Subcutaneous abdominal adipose tissue (tissue), 5 donors: ENCODE data around the gene DNAJC1.
"Not testable (repeated sequence)": the region's sequence is repeated elsewhere in the genome, so short reads cannot be mapped to it uniquely, and the experiment has no call there.

ENCODE experiments used
- H3K27ac ChIP-seq: one replicate; pipeline ENCODE4 v1.7.0; 2013; ENCODE audit warnings: low read depth, mild to moderate bottlenecking, inconsistent platforms, low read length, moderate library complexity
- H3K27me3 ChIP-seq, 5 donors: one replicate each; pipeline ENCODE4 v1.7.0; 2013; ENCODE audit warnings: low read length in 5 of 5, inconsistent platforms in 1 of 5; ENCODE audit not compliant: control insufficient read depth in 5 of 5, insufficient read depth in 4 of 5
- H3K36me3 ChIP-seq, 5 donors: one replicate each; pipeline ENCODE4 v1.7.0; 2013; ENCODE audit warnings: low read length in 5 of 5; ENCODE audit not compliant: control insufficient read depth in 5 of 5, insufficient read depth in 5 of 5
- H3K4me1 ChIP-seq, 5 donors: one replicate each; pipeline ENCODE4 v1.7.0; 2013; ENCODE audit warnings: low read length in 5 of 5, mild to moderate bottlenecking in 3 of 5, moderate library complexity in 1 of 5; ENCODE audit not compliant: control insufficient read depth in 5 of 5, insufficient read depth in 5 of 5
- H3K4me3 ChIP-seq, 5 donors: one replicate each; pipeline ENCODE4 v1.7.0; 2013; ENCODE audit warnings: low read length in 5 of 5, low read depth in 1 of 5
- H3K9ac ChIP-seq, 5 donors: one replicate each; pipeline ENCODE4 v1.7.0; 2013; ENCODE audit warnings: low read length in 5 of 5, mild to moderate bottlenecking in 4 of 5, moderate library complexity in 3 of 5
- H3K9me3 ChIP-seq, 5 donors: one replicate each; pipeline ENCODE4 v1.7.0; 2013; ENCODE audit warnings: low read length in 5 of 5; ENCODE audit not compliant: control insufficient read depth in 5 of 5
- donor health status: healthy.
- donor health status: healthy.
- donor health status: healthy.
- donor health status: healthy.
- donor health status: healthy.

Gene DNAJC1

DNA sequence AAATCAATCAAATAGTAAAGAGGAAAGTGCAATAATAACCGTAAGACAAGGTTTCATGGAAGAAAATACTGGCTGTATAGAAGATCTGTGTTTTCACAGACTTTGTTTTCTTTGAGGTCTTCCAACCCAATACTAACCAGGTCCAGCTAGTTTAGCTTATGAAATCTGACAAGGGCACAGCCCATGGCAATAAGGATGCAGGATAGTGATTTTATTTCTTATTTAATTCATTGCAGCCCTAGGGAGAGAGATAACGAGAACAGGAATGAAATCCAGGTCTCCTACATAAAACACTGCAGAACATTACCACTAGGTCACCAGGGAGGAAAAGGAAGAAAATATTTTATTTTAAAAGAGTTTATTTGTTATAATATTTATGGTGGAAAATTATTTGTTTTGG lies 145.1 kb downstream of the DNAJC1 start:
- Histone ChIP-seq H3K9ac (no peak overlapping the region), H3K9me3 (no peaks in the 10 kb centered on the region), H3K4me3 (no peak overlapping the region), H3K36me3 (no peaks in the 10 kb centered on the region), H3K4me1 (no peaks in the 10 kb centered on the region), H3K27ac (no peak overlapping the region), H3K27me3 (no peaks in the 10 kb centered on the region)

DNA sequence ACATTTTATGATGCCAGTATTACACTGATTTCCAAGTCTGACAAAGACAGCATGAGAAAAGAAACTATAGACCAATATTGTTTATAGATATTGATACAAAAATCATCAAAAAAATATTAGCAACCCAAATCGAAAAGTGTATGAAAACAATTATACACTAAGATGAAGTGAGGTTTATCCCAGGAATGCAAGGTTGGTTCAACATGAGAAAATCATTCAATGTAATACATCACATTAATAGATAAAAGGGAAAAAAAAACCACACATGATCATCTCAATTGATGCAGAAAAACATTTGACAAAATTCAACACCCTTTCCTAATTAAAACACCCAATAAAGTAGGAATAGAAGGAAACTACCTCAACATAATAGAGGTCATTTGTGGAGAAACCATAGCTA lies 153.9 kb downstream of the DNAJC1 start:
- Histone ChIP-seq H3K9me3 (peaks cover 6 to 18% (median 7%) of the 10 kb centered on the region in 5 donors), H3K4me3 (peak overlapping the region in 1 of 5 donors; percentile 4), H3K36me3 (peaks cover 0 to 21% (median 0%) of the 10 kb centered on the region in 5 donors), H3K27ac (no peak overlapping the region), H3K4me1 (no peaks in the 10 kb centered on the region), H3K9ac (no peak overlapping the region), H3K27me3 (no peaks in the 10 kb centered on the region)

DNA sequence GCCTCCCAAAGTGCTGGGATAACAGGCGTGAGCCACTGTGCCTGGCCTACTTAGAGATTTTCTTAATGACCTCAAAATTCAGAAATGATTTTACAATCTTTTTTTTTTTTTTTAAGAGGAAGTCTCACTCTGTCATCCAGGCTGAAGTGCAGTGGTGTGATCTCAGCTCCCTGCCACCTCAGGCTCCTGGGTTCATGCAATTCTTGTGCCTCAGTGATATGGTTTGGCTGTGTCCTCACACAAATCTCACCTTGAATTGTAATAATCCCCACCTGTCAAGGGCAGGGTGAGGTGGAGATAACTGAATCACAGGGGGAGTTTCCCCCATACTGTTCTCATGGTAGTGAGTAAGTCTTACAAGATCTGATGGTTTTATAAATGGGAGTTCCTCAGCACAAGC lies 159.9 kb downstream of the DNAJC1 start:
- Histone ChIP-seq H3K36me3 (peaks cover 0 to 5% (median 0%) of the 10 kb centered on the region in 5 donors), H3K9ac (no peak overlapping the region)

DNA sequence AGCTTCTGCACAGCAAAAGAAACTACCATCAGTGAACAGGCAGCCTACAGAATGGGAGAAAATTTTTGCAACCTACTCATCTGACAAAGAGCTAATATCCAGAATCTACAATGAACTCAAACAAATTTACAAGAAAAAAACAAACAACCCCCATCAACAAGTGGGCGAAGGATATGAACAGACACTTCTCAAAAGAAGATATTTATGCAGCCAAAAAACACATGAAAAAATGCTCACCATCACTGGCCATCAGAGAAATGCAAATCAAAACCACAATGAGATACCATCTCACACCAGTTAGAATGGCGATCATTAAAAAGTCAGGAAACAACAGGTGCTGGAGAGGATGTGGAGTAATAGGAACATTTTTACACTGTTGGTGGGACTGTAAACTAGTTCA lies 162.3 kb downstream of the DNAJC1 start:
- not testable (repeated sequence) for H3K27me3 ChIP-seq, H3K4me1 ChIP-seq

More for the DNA sequence above, 159.9 kb downstream of the DNAJC1 start:
- H3K9me3 ChIP-seq, result peaks cover 0 to 3% (median 0%) of the 10 kb centered on the region in 5 donors
- H3K4me3 ChIP-seq, result no peak overlapping the region
- H3K27ac ChIP-seq, result no peak overlapping the region
- no peaks in the 10 kb centered on the region for H3K4me1 ChIP-seq
- no peaks in the 10 kb centered on the region for H3K27me3 ChIP-seq

DNA sequence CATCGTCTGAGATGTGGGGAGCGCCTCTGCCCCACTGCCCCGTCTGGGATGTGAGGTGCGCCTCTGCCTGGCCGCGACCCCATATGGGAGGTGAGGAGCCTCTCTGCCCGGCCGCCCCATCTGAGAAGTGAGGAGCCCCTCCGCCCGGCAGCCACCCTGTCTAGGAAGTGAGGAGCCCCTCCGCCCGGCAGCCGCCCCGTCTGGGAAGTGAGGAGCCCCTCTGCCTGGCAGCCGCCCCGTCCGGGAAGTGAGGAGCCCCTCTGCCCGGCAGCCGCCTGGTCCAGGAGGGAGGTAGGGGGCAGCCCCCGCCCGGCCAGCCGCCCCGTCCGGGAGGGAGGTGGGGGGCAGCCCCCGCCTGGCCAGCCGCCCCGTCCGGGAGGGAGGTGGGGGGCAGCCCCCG lies 166.0 kb downstream of the DNAJC1 start:
- not testable (repeated sequence) for H3K4me3 ChIP-seq, H3K36me3 ChIP-seq, H3K27ac ChIP-seq, H3K9ac ChIP-seq, H3K4me1 ChIP-seq, H3K27me3 ChIP-seq
- peaks cover 4 to 15% (median 10%) of the 10 kb centered on the region in 5 donors for H3K9me3 ChIP-seq

More for the DNA sequence above, 162.3 kb downstream of the DNAJC1 start:
- not testable (repeated sequence) for H3K4me3 ChIP-seq, H3K27ac ChIP-seq, H3K36me3 ChIP-seq, H3K9me3 ChIP-seq, H3K9ac ChIP-seq

DNA sequence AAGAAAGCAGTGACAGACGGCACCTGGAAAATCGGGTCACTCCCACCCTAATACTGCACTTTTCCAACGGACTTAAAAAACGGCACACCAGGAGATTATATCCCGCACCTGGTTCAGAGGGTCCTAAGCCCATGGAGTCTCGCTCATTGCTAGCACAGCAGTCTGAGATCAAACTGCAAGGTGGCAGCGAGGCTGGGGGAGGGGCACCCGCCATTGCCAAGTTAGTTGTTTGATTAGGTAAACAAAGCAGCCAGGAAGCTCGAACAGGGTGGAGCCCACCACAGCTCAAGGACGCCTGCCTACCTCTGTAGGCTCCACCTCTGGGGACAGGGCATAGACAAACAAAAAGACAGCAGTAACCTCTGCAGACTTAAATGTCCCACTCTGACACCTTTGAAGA lies 169.0 kb downstream of the DNAJC1 start:
- Histone ChIP-seq H3K4me3 (peak overlapping the region in 1 of 5 donors; percentile 6), H3K9me3 (peaks cover 10 to 27% (median 25%) of the 10 kb centered on the region in 5 donors)
- H3K27ac ChIP-seq, H3K9ac ChIP-seq, H3K4me1 ChIP-seq, H3K36me3 ChIP-seq, H3K27me3 ChIP-seq: not testable (repeated sequence)

DNA sequence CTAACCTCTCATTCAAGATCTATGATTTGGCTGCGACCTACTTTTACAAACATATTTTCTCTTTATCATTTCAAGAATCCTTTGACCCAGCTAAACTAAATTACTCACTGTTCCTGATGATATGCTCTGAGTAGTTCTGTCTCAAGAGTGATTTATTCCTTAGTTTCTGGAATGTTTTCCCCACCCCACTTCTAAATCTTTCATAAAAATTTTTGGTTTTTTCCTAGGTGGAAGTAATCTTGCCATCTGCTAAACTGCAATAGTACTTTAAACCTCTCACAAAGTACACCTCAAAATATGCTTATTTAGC lies 170.8 kb downstream of the DNAJC1 start:
- H3K4me1 ChIP-seq, result no peaks in the 10 kb centered on the region
- no peak overlapping the region for H3K9ac ChIP-seq
- no peak overlapping the region for H3K27ac ChIP-seq
- H3K27me3 ChIP-seq, result no peaks in the 10 kb centered on the region
- peaks cover 0 to 7% (median 0%) of the 10 kb centered on the region in 5 donors for H3K36me3 ChIP-seq
- peaks cover 16 to 43% (median 36%) of the 10 kb centered on the region in 5 donors for H3K9me3 ChIP-seq
- H3K4me3 ChIP-seq, result no peak overlapping the region

DNA sequence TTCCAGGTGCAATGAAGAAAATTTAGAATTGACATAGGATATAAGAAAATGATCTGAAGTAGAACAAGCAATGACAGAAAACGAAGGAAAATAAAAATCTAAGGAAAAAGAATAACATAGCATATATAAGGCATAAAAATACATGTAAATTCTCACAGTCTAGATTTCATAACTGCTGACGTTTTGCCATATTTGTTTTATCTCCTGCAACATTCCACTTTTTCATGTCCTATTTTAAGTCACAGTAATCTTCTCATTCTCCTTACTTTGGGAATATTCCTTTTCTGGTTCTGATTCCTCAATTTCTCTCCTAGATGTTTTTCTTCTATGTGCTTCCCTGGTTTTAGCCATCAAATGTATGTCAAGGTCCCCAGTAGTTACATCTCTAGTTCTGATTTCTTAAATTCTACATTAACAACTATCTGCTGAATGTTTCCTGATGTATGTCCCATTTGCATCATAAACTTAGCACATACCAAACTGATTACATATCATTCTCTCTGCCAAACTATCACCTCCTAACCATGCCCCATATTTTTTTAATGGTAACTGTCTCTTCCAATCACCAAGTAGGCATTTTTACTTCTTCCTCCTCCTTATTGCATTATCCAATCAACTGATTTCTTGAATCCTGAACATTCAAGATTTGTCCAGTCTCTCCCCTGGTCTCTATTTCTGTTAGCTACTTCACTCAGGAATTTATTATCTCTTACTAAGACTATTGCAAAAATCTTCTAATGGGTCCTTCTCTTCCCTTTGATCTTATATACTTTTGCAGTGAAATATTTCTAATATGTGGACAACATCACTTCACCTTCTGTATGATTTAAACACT lies 171.3 kb downstream of the DNAJC1 start:
- Histone ChIP-seq H3K27me3 (no peaks in the 10 kb centered on the region), H3K9ac (no peak overlapping the region), H3K9me3 (peaks cover 16 to 47% (median 42%) of the 10 kb centered on the region in 5 donors), H3K36me3 (peaks cover 0 to 12% (median 0%) of the 10 kb centered on the region in 5 donors), H3K4me1 (no peaks in the 10 kb centered on the region), H3K4me3 (no peak overlapping the region), H3K27ac (no peak overlapping the region)

DNA sequence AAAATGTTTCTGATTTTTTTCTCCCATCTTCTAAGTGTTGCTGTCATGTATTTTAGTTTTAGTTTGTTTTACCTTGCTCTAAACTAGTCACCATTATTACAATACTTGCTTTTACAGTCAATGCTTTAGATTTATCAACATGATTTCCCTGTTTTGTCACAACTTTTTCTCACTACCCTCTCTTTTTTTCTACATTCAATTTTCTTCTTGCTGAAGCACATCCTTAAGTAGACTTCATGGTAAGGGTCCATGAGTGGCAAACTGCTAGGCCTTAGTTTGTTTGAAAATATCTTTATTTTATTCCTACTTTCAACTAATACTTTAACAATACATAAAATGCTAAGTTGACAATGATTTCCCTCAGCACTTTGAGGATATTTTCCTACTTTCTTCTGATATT lies 173.5 kb downstream of the DNAJC1 start:
- peaks cover 20 to 64% (median 56%) of the 10 kb centered on the region in 5 donors for H3K9me3 ChIP-seq
- peak overlapping the region in 2 of 5 donors; percentile 6 to 22 for H3K4me3 ChIP-seq
- H3K9ac ChIP-seq, result no peak overlapping the region
- no peaks in the 10 kb centered on the region for H3K27me3 ChIP-seq
- H3K36me3 ChIP-seq, result peaks cover 0 to 15% (median 0%) of the 10 kb centered on the region in 5 donors
- H3K27ac ChIP-seq, result no peak overlapping the region
- no peaks in the 10 kb centered on the region for H3K4me1 ChIP-seq

DNA sequence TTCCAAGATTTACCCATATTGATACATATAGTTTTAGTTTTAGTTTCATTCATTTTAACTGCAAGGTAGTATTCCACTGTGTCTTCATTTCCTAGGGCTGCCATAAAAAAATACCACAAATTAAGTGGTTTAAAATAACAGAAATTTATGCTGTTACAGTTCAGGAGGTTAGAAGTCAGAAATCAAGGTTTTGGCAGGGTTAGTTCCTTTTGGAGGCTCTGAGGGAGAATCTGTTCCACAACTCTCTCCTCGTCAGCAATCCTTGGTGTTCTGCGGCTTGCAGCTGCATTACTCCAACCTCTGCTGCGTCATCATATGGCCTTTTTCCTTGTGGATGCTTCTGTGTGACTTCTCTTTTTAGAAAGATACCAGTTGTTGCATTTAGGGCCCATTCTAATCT lies 176.2 kb downstream of the DNAJC1 start:
- H3K36me3 ChIP-seq, result peaks cover 0 to 20% (median 0%) of the 10 kb centered on the region in 5 donors
- H3K9me3 ChIP-seq, result peaks cover 16 to 56% (median 46%) of the 10 kb centered on the region in 5 donors
- H3K4me3 ChIP-seq, result peak overlapping the region in 4 of 5 donors; percentile 30 to 49 (median 40)
- H3K9ac ChIP-seq, result no peak overlapping the region
- no peak overlapping the region for H3K27ac ChIP-seq
- no peaks in the 10 kb centered on the region for H3K27me3 ChIP-seq
- H3K4me1 ChIP-seq, result no peaks in the 10 kb centered on the region
